IMR-90 (cell line): Measurements from ENCODE around the gene BRSK1. TPM values are rescaled to one million over a fixed set of nuclear protein-coding genes. Genes with fewer than 3 reads are reported as not detected.

Source experiments
- ATAC-seq: fragments of 200-7000 bp; cut with Tn5 transposase; 2 replicates; pipeline ENCODE4 v1.9.1; 2020; ENCODE audit warnings: low read depth, mild to moderate bottlenecking, moderate library complexity
- BruUV-seq: library from RNA; stranded (reverse); fragments of 400-500 nt; replicated peaks from 2 replicates; lab custom pipeline; 2021; lab: Mats Ljungman, UMichigan
- CTCF ChIA-PET: fragments of 300-600 bp; formaldehyde crosslinking; extraction: SDS; loops from one replicate; lab custom pipeline; 2021; ENCODE audit warnings: antibody characterized with exemption; lab: Yijun Ruan, JAX
- POLR2A ChIA-PET: fragments of 300-600 bp; sonication (Branson Sonifier 250); formaldehyde crosslinking; loops from one replicate; lab custom pipeline; 2022; ENCODE audit warnings: antibody characterized with exemption; ENCODE audit not compliant: unreplicated experiment; lab: Charles Lee
- DNase-seq: peaks from one replicate; pipeline ENCODE4 v3.0.0; 2013
- H2AFZ ChIP-seq: replicated peaks from 2 replicates; pipeline ENCODE3; 2013; ENCODE audit warnings: low read length, mild to moderate bottlenecking; ENCODE audit not compliant: poor library complexity
- H2AK5ac ChIP-seq: 2 replicates; pipeline ENCODE4 v1.6.1; 2013; ENCODE audit warnings: low read depth, low read length, inconsistent platforms
- H2AK9ac ChIP-seq: replicated peaks from 2 replicates; pipeline ENCODE3; 2013; ENCODE audit warnings: mild to moderate bottlenecking, low read depth, low read length, moderate library complexity; ENCODE audit not compliant: poor library complexity
- H2BK120ac ChIP-seq: 2 replicates; pipeline ENCODE4 v1.6.1; 2013; ENCODE audit warnings: low read depth, low read length, inconsistent platforms
- H2BK15ac ChIP-seq: 3 replicates; pipeline ENCODE4 v1.6.1; 2013; ENCODE audit warnings: low read depth, low read length, inconsistent platforms
- H2BK20ac ChIP-seq: 2 replicates; pipeline ENCODE4 v1.6.1; 2013; ENCODE audit warnings: low read depth, mild to moderate bottlenecking, inconsistent platforms, low read length, moderate library complexity
- H2BK5ac ChIP-seq: 2 replicates; pipeline ENCODE4 v1.6.1; 2013; ENCODE audit warnings: mild to moderate bottlenecking, low read depth, low read length, inconsistent platforms; ENCODE audit not compliant: poor library complexity, severe bottlenecking
- H3K14ac ChIP-seq: replicated peaks from 2 replicates; pipeline ENCODE4 v1.6.1; 2013; ENCODE audit warnings: low read depth, low read length, inconsistent platforms
- H3K18ac ChIP-seq: 2 replicates; pipeline ENCODE4 v1.6.1; 2013; ENCODE audit warnings: low read depth, low read length, control low read depth
- H3K23ac ChIP-seq: 2 replicates; pipeline ENCODE4 v1.6.1; 2013; ENCODE audit warnings: low read depth, low read length, inconsistent platforms
- H3K27ac ChIP-seq: 2 replicates; pipeline ENCODE4 v1.5.1; 2013; ENCODE audit warnings: mild to moderate bottlenecking, control low read depth, low read length; ENCODE audit not compliant: insufficient read depth
- H3K27me3 ChIP-seq: 2 replicates; pipeline ENCODE4 v1.6.1; 2013; ENCODE audit warnings: low read length; ENCODE audit not compliant: control insufficient read depth, insufficient read depth
- H3K36me3 ChIP-seq: 2 replicates; pipeline ENCODE4 v1.6.1; 2013; ENCODE audit warnings: low read length, mixed read lengths; ENCODE audit not compliant: control insufficient read depth, insufficient read depth
- H3K4ac ChIP-seq: 2 replicates; pipeline ENCODE4 v1.6.1; 2013; ENCODE audit warnings: low read depth, low read length, inconsistent platforms
- H3K4me1 ChIP-seq: 2 replicates; pipeline ENCODE4 v1.6.1; 2013; ENCODE audit warnings: low read length, mixed read lengths; ENCODE audit not compliant: control insufficient read depth, insufficient read depth
- H3K4me2 ChIP-seq: 2 replicates; pipeline ENCODE4 v1.6.1; 2013; ENCODE audit warnings: low read depth, mild to moderate bottlenecking, control low read depth, low read length, moderate library complexity
- H3K4me3 ChIP-seq: 2 replicates; pipeline ENCODE4 v1.5.1; 2013; ENCODE audit warnings: low read depth, mild to moderate bottlenecking, control low read depth, low read length, moderate library complexity; ENCODE audit not compliant: insufficient read depth
- H3K56ac ChIP-seq: 2 replicates; pipeline ENCODE4 v1.6.1; 2013; ENCODE audit warnings: low read length, inconsistent platforms; ENCODE audit not compliant: insufficient read depth; ENCODE audit errors: extremely low read depth
- H3K79me1 ChIP-seq, 2 experiments: 2 replicates each; pipeline ENCODE4 v1.6.1; 2013; ENCODE audit warnings: low read length in 2 of 2, inconsistent platforms in 1 of 2, low read depth in 1 of 2
- H3K9ac ChIP-seq: 2 replicates; pipeline ENCODE4 v1.6.1; 2013; ENCODE audit warnings: low read depth, low read length, control low read depth
- H3K9me1 ChIP-seq: 2 replicates; pipeline ENCODE4 v1.6.1; 2013; ENCODE audit warnings: low read length, inconsistent platforms; ENCODE audit not compliant: insufficient read depth
- H3K9me3 ChIP-seq: 2 replicates; pipeline ENCODE4 v1.6.1; 2013; ENCODE audit warnings: low read length; ENCODE audit not compliant: control insufficient read depth, insufficient read depth
- H4K20me1 ChIP-seq: 2 replicates; pipeline ENCODE4 v1.6.1; 2013; ENCODE audit warnings: low read length, inconsistent platforms; ENCODE audit not compliant: insufficient read depth
- H4K5ac ChIP-seq: 2 replicates; pipeline ENCODE4 v1.6.1; 2013; ENCODE audit warnings: mild to moderate bottlenecking, low read depth, low read length, control low read depth
- H4K8ac ChIP-seq, 2 experiments: 2 replicates each; pipeline ENCODE4 v1.6.1; 2013; ENCODE audit warnings: low read depth in 2 of 2, low read length in 2 of 2, control low read depth in 1 of 2, inconsistent platforms in 1 of 2
- H4K91ac ChIP-seq: 2 replicates; pipeline ENCODE4 v1.6.1; 2013; ENCODE audit warnings: low read depth, low read length, inconsistent platforms; ENCODE audit not compliant: insufficient read depth
- CHD1 ChIP-seq: IDR thresholded peaks from 2 replicates; pipeline ENCODE4 v1.6.1; 2012; ENCODE audit warnings: low read depth, low read length, improper control_type of control experiment
- MXI1 ChIP-seq: IDR thresholded peaks from 2 replicates; pipeline ENCODE4 v1.6.1; 2012; ENCODE audit warnings: low read depth, mild to moderate bottlenecking, low read length, moderate library complexity, borderline replicate concordance
- WGBS, 2 experiments: methylation state at CpG; one replicate each; pipeline versions ENCODE4 v1.1.5 to v1.1.7; 2013; ENCODE audit warnings: missing lambda C conversion rate in 2 of 2; ENCODE audit not compliant: insufficient read length in 1 of 2; ENCODE audit errors: extremely low coverage in 2 of 2; 5-methylcytosine and 5-hydroxymethylcytosine counted together
- dilution Hi-C: fragments of 300-500 bp; cut with HindIII; formaldehyde crosslinking; loops from one replicate; pipeline ENCODE4 v1.14.3; 2018; ENCODE audit warnings: low sequenced_read_pairs; ENCODE audit not compliant: unreplicated experiment
- in situ Hi-C: fragments of 300-500 bp; cut with MboI; formaldehyde crosslinking; loops from 3 replicates; pipeline ENCODE4 v1.14.3; 2019; ENCODE audit warnings: low sequenced_read_pairs, inconsistent platforms, mixed read lengths
- intact Hi-C: fragments of 100-400 bp; cut with micrococcal nuclease; formaldehyde crosslinking; loops from 2 replicates; pipeline ENCODE4 v1.10.0; 2022
- polyA plus RNA-seq, 3 experiments: library from polyadenylated mRNA; depleted of rRNA; stranded (reverse); fragments of >200 nt; gene quantifications; 2 replicates each; pipeline ENCODE4 v1.2.3, GENCODE V29; 2012; ENCODE audit warnings: low replicate concordance in 1 of 3
- total RNA-seq: library from RNA; depleted of rRNA; stranded (reverse); fragments of >200 nt; gene quantifications from 2 replicates; pipeline ENCODE4 v1.2.3, GENCODE V29; 2012

The BRSK1 gene
- total and polyA plus RNA-seq, 2 of the 4 experiments (the other 2 are of a cell fraction), result 2.5 to 22.3 TPM

- Histone ChIP-seq H4K8ac (no peak overlapping the region), H3K4ac (no peak overlapping the region), H2BK15ac (no peak overlapping the region), H3K56ac (no peak overlapping the region), H3K27ac (no peak overlapping the region), H4K20me1 (no peaks in the 10 kb centered on the region; the same call in 1 of the 2 replicates), H4K91ac (no peak overlapping the region), H3K9me1 (peaks cover 10% of the 10 kb centered on the region), H2AFZ (no peak overlapping the region), H3K9me3 (no peaks in the 10 kb centered on the region), H3K4me3 (no peak overlapping the region), H3K9ac (no peak overlapping the region), H2BK120ac (no peak overlapping the region), H2AK9ac (no peak overlapping the region), H3K36me3 (peaks cover 29% of the 10 kb centered on the region), H3K18ac (no peak overlapping the region), H3K4me2 (no peak overlapping the region), H3K14ac (no peak overlapping the region), H3K4me1 (peaks cover 13% of the 10 kb centered on the region; the same call in 1 of the 2 replicates), H4K5ac (no peak overlapping the region), H3K79me1 (peaks cover 0 to 17% of the 10 kb centered on the region in 2 experiments; a peak in 2 of 4 replicates), H2BK20ac (no peak overlapping the region), H3K27me3 (no peaks in the 10 kb centered on the region), H2AK5ac (no peak overlapping the region), H3K23ac (no peak overlapping the region), H2BK5ac (no peak overlapping the region)
- DNase-seq (no peak), ATAC-seq (no peak)
- CTCF ChIA-PET, result no interaction called here
- TF ChIP-seq MXI1, result no peak
- TF ChIP-seq CHD1, result no peak
- dilution Hi-C loops, result no loop called here
- BruUV-seq, result no TSS peak
- intact Hi-C loops, result no loop called here
- WGBS, 2 experiments, result 96% methylated on average over 10 of the region's 15 CpGs; no CpG with 5 or more reads in 1 of the 2 experiments
- POLR2A ChIA-PET, result no interaction called here
- in situ Hi-C loops, result loop anchor here (25.0 kb wide), 1 partner anchor 360 kb away; the partner anchor contains the start of genes CCDC106, ZNF580 and ZNF581
Observed at GRCh38 chr19:55276720-55277430, 6.9 kb upstream of the BRSK1 start.
